Ishikawa (cell line): ENCODE data around the gene GPR152.
A peak's percentile ranks its signal among the peaks of the same experiment; 100 is the strongest.

Experiments
- CEBPB ChIP-seq: IDR thresholded peaks from 2 replicates; pipeline ENCODE4 v1.6.1; 2012
- CREB1 ChIP-seq: IDR thresholded peaks from 2 replicates; pipeline ENCODE4 v1.6.1; 2012; ENCODE audit warnings: low read depth
- EGR1 ChIP-seq: IDR thresholded peaks from 2 replicates; pipeline ENCODE4 v1.6.1; 2012
- EP300 ChIP-seq: IDR thresholded peaks from 2 replicates; pipeline ENCODE4 v1.6.1; 2012; ENCODE audit warnings: borderline replicate concordance
- FOXM1 ChIP-seq: IDR thresholded peaks from 2 replicates; pipeline ENCODE4 v1.6.1; 2012; ENCODE audit warnings: low read depth, borderline replicate concordance
- MAX ChIP-seq: IDR thresholded peaks from 2 replicates; pipeline ENCODE4 v1.6.1; 2012
- NFIC ChIP-seq: IDR thresholded peaks from 2 replicates; pipeline ENCODE4 v1.6.1; 2012
- RAD21 ChIP-seq: IDR thresholded peaks from 2 replicates; pipeline ENCODE4 v1.6.1; 2012; ENCODE audit warnings: low read depth
- REST ChIP-seq: IDR thresholded peaks from 2 replicates; pipeline ENCODE4 v1.6.1; 2012; ENCODE audit warnings: low read depth, mild to moderate bottlenecking
- TAF1 ChIP-seq: IDR thresholded peaks from 2 replicates; pipeline ENCODE4 v1.6.1; 2012; ENCODE audit warnings: low read depth, mild to moderate bottlenecking
- TCF12 ChIP-seq: IDR thresholded peaks from 2 replicates; pipeline ENCODE4 v1.6.1; 2012; ENCODE audit warnings: low read depth
- TEAD4 ChIP-seq: IDR thresholded peaks from 2 replicates; pipeline ENCODE4 v1.6.1; 2012
- USF1 ChIP-seq: IDR thresholded peaks from 2 replicates; pipeline ENCODE4 v1.6.1; 2012
- YY1 ChIP-seq: IDR thresholded peaks from 2 replicates; pipeline ENCODE4 v1.6.1; 2012; ENCODE audit warnings: low read depth
- ZBTB7A ChIP-seq: IDR thresholded peaks from 2 replicates; pipeline ENCODE4 v1.6.1; 2012; ENCODE audit warnings: low read depth

The GPR152 gene

GRCh38 chr11:67452141-67452952, at the start of gene GPR152:
Gene GPR152, minus strand, starts transcription at chr11:67452729. Its CDS starts 5 bp downstream, at chr11:67452724.
- TF ChIP-seq FOXM1, result no peak
- TF ChIP-seq USF1, result no peak
- TF ChIP-seq TEAD4, result no peak
- TF ChIP-seq EGR1, result no peak
- TF ChIP-seq YY1, result no peak
- TF ChIP-seq EP300, result peak; percentile 40; the same call in 1 of the 2 replicates
- no peak for TF ChIP-seq ZBTB7A
- no peak for TF ChIP-seq TAF1
- 0 out of 2 replicates have a peak, but pooled peaks have one; percentile 21 for TF ChIP-seq TCF12
- TF ChIP-seq CEBPB, result no peak
- TF ChIP-seq MAX, result no peak
- no peak for TF ChIP-seq CREB1
- TF ChIP-seq REST, result no peak
- no peak; the same call in 1 of the 2 replicates for TF ChIP-seq RAD21
- peak; percentile 94 for TF ChIP-seq NFIC

GRCh38 chr11:67501854-67502253, 49.3 kb upstream of the GPR152 start:
- TF ChIP-seq MAX (no peak), EP300 (no peak), TAF1 (no peak), RAD21 (no peak), FOXM1 (no peak), TCF12 (no peak), TEAD4 (no peak), EGR1 (no peak), REST (no peak), NFIC (no peak), CEBPB (no peak), CREB1 (no peak), ZBTB7A (no peak), USF1 (no peak), YY1 (no peak)

GRCh38 chr11:67500831-67501715, 48.5 kb upstream of the GPR152 start:
- TF ChIP-seq TEAD4, result no peak
- peak; percentile 74 for TF ChIP-seq CEBPB
- peak; percentile 35; the same call in 1 of the 2 replicates for TF ChIP-seq NFIC
- no peak for TF ChIP-seq MAX

- no peak for TF ChIP-seq CREB1
- TF ChIP-seq MAX, result no peak
- TF ChIP-seq FOXM1, result no peak
- TF ChIP-seq TAF1, result no peak
- TF ChIP-seq RAD21, result no peak
- TF ChIP-seq YY1, result no peak
- no peak for TF ChIP-seq EP300
- no peak for TF ChIP-seq CEBPB
- TF ChIP-seq TEAD4, result no peak
- TF ChIP-seq EGR1, result no peak
- no peak for TF ChIP-seq TCF12
- TF ChIP-seq NFIC, result no peak
- TF ChIP-seq REST, result no peak
- no peak for TF ChIP-seq ZBTB7A
- TF ChIP-seq USF1, result no peak
These were observed 47.9 kb upstream of the GPR152 start for GRCh38 chr11:67500484-67500821.
